Amygdala (tissue), 56 donors: Measurements from ENCODE around the gene BDNF.
"Not testable (repeated sequence)": the region's sequence is repeated elsewhere in the genome, so short reads cannot be mapped to it uniquely, and the experiment has no call there.

Source experiments
- DNase-seq, 56 donors: peaks; one replicate each; lab custom pipeline; 2025; lab: John Stamatoyannopoulos, UW

Gene BDNF

GRCh38 chr11:27700351-27701301 is at the start of gene BDNF:
TSS of gene BDNF (minus strand) at chr11:27700455. CDS start at chr11:27658564, 41,891 bp downstream.
- DNase-seq: peak in 2 of 56 donors; percentile 11 to 28

DNA sequence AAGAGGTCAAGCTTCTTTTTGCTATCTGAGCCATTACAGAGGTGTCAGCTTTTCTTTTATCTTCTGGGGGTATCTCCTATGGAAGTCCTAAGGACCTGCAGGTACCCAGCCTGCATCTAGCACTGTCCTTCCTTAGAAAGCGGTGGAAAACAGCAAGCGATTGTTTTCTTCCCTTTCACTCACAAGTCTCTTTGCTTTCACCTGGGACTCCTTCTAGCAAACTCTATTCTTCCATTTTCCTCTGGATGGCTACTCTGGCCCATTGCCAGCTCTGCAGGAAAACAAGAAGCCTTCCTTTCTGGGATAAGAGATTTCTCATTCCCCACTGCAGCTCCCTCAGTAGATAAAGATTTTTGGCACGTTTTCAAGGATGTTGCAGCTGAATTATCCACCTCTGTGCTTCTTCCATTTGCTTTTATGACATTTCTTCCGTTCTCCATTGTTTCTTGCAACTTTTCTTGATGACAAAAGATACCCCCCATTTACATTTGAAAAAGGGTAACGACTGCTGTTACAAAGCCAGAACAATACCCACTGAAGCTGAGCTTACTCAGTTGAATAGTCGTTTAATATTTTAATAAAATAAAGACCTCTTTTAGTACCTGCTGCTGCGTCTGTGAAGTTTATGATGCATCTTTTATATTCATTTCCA is 40.2 kb upstream of the BDNF start:
- DNase-seq: no peak

- no peak for DNase-seq
These were observed 35.0 kb upstream of the BDNF start for GRCh38 chr11:27735281-27735680.

DNA sequence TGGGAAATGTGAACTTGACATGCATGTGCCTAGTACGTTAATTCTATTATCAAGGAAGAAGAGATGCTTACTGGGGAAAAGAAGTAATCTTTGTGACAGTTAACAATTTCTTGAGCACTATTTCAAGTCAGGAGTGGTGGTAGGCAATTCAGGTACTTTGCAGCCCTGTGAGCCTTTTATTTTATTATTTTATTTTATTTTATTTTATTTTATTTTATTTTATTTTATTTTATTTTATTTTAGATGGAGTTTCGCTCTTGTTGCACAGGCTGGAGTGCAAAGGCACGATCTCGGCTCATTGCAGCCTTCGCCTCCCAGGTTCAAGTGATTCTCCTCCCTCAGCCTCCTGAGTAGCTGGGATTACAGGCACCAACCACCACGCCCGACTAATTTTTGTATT is 31.5 kb upstream of the BDNF start:
- not testable (repeated sequence) for DNase-seq

GRCh38 chr11:27726981-27727380 is 26.7 kb upstream of the BDNF start:
- no peak for DNase-seq

DNA sequence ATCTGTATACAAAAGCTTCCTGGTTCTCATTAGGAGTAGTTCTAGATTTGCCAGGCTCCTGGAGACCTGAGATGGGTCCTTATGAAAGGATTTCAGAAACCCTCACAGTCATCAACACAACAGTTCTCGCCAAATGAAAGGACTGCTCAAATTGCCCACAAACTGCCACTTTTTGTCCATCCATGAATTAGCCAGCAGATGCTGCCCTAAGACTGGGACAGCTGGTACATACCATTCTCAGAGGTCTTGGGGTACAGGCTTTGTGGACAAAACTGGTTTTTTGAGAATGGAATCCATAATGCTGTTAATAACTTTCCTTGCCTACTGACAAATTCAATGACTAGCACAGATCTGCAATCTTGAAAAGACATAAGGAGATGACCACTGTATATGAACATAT is 23.4 kb upstream of the BDNF start:
- DNase-seq: no peak

- peak in 4 of 56 donors; percentile 30 to 52 (median 45) for DNase-seq
These were observed 22.7 kb upstream of the BDNF start for GRCh38 chr11:27722953-27723344.

GRCh38 chr11:27722117-27722952 is 22.1 kb upstream of the BDNF start:
- peak in 3 of 56 donors; percentile 30 to 52 (median 49) for DNase-seq

DNA sequence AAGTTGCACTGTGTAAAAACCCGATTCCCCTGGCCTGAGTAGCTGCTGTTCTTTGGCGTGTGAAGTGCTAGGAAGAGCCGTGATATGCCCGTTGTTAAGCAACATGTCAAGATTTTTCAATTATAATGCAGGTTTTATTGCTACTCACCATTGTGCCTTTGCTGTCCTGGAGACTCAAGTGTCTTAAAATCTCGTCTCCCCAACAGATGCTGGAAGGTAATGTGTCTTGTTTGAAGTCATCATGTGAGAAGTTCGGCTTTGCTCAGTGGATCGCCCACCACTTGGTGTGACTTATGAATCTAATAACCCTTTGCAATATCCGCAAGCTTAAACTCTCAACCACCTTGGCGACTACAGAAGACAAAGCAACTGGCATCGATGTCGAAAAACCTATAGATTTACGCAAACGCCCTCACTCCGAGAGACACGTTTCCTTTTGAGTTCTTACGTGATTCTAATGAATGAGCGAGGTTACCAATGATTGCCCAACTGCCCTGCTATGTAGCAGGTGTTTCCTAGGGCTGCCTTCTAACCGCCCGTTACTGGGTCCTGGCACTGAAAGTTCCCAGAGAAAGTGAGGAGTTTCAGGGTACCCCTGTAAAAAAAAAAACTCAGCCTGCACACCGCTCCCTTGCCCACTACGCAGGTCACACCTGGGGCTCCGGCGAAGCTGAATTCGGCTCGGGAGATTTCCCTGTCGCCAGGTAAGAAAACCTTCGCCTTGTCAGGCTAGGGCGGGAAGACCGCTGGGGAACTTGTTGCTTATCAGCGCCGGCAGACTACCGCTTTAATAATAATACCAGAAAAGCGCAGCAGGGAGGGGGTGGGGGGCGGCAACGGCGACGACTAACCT is 21.2 kb upstream of the BDNF start:
- DNase-seq: no peak

DNA sequence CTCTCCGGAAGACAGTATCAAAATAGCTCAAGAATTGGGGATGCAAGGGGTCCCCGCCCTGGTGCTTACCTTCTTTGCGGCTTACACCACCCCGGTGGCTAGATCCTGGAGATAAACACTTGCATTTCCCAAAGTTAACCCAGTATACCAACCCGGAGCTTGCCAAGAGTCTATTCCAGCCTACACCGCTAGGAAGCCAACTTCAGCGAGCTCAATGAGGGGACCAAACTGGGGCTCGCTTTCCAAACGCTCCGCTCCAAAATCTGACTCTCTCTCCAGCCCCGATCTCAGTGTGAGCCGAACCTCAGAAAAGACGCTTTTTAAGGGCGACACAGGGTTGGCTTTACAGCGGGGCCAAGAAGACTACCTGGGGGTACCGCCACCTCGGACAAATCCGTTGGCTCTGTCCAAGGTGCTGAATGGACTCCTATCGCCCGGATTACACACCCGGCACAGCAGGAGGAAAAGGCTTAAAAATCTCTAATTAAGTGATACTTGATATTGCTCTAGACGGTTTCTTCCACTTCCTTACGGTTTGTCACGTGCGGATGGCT is 20.1 kb upstream of the BDNF start:
- DNase-seq: peak in 3 of 56 donors; percentile 2 to 22 (median 14)

- DNase-seq: peak in 1 of 56 donors; percentile 33
These were observed 19.3 kb upstream of the BDNF start for GRCh38 chr11:27719546-27719925.

GRCh38 chr11:27718863-27719545 is 18.7 kb upstream of the BDNF start:
- DNase-seq: peak in 3 of 56 donors; percentile 7 to 39 (median 21)

DNA sequence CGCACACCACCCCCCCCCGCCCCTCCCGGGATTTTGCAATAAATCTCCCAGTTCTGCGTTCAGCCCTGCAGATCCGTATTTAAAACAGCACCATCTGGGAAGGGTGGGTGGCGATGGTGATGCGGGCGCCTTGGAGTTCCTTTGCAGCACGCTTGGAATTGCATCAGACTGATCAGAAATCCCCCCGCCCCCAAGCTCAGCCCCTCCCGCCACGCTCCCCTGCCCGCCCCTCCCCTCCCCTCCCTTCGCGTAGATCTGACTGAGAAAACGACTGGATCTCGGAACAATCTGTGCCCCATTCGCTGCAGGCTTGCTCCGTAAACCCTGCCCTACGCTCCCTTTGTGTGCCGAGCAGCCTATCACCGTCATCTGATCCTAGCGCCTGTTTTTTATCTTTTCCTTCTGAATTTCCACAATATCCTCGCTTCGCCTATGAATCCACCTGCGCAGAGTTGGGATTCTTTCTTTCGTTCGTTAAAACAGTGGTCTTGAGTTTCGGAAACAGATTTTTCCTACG is 18.1 kb upstream of the BDNF start:
- peak in 21 of 56 donors; percentile 15 to 82 (median 50) for DNase-seq

- no peak for DNase-seq
These were observed 17.6 kb upstream of the BDNF start for GRCh38 chr11:27717801-27718229.

DNA sequence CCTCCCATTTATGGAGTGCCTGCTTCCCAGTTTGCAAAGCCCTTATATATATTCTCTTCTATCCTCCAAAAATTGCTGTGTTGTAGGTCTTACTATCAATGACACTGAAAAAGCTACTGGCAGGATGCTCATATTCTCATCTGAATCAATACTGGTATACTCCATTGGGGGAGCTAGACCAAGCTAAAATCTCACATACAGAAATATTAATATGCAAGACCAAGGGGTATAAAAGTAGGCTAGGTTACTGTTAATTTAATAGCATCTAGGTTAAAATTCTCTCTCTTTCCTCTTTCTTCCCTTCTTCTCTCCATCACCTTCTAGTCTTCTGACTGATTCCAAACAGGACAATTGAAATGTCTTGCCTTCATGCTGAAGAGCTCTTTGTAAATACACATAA is 17.1 kb upstream of the BDNF start:
- DNase-seq: no peak

DNA sequence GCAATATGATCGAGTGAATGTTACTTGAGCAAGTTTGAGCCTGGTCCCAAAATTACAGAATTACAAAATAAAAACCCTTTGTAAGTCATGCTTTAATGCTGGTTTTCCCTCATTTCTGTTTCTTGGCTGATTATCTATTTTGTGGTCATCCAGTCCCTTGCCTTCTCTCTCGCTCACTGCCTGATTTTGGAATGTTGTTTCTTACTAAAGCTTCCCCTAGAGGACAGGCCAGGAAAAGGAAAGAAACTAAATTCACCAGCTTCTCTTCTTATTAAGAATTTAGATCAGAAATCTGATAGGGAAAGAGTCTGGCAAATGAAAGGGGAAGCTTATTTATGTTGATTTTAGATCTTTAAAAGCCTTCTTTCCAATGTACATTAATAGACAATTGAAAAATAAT is 16.6 kb upstream of the BDNF start:
- DNase-seq: no peak

DNA sequence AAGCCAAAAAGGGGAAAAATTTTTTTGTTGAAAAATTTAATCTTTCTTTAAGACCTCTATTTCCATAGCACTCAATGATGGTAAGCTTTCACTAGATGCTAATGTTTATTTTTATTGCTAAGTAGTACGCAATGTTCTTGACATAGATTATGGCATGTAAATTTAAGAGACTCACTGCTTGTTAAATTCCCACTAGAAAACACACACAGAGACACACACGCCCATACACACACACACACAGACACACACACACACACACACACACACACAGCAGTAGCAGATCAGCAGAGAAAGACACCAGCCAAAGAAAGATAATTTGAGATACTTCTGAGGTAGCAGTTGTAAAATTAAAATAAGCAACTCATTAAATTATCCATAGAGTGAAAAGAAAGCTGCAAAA is 16.0 kb upstream of the BDNF start:
- no peak for DNase-seq

- DNase-seq: no peak
These were observed 11.5 kb upstream of the BDNF start for GRCh38 chr11:27711725-27712124.

GRCh38 chr11:27710536-27710935 is 10.3 kb upstream of the BDNF start:
- no peak for DNase-seq
